Erythroblast (primary cell): ENCODE measurements around the gene ZNF160.

Experiments
- GATA1 ChIP-seq: IDR thresholded peaks from 2 replicates; pipeline ENCODE4 v1.6.1; 2011; ENCODE audit warnings: low read depth, mild to moderate bottlenecking, control low read depth, low read length, moderate library complexity
- POLR2A ChIP-seq: IDR thresholded peaks from 2 replicates; pipeline ENCODE4 v1.6.1; 2011; ENCODE audit warnings: mild to moderate bottlenecking, low read length

DNA sequence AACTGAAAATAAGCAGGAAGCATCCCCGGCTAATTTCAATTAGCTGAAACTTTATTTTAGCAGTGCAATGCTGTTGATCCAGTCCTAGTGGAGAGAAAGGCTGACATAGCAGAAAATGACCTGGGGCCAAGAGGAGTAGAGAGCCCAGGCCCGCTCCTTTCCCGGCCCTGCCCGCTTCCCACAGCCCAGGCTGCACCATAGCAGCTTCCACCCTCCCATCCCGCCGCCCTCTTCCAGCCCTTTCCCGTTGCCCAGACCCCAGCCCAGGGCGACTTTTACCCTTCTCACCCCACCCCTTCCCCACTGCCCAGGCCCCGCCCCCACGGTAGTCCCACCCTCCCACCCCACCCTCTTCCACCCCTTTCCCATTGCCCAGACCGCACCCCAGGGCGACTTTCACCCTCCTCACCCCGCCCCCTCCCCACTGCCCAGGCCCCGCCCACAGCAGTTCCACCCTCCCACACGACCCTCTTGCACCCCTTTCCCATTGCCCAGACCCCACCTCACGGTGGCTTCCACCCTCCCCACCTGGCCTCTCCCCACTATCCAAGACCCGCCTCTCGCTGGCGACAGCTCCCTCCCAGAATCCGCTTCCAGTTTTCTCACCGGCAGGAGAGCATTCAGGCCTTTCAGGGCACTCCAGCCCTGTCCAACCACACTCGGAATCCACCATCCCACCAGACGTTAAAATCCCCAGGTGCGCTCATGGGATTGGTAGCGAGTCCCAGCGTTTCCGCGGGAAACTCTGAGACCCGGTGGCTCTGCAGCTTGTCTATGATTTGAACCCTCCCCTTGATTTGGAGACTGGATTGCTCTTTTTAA lies 8.3 kb downstream of the ZNF160 start:
- TF ChIP-seq POLR2A (no peak), GATA1 (no peak)
